ENCODE measurements around the gene FSTL4.

The FSTL4 gene

DNA sequence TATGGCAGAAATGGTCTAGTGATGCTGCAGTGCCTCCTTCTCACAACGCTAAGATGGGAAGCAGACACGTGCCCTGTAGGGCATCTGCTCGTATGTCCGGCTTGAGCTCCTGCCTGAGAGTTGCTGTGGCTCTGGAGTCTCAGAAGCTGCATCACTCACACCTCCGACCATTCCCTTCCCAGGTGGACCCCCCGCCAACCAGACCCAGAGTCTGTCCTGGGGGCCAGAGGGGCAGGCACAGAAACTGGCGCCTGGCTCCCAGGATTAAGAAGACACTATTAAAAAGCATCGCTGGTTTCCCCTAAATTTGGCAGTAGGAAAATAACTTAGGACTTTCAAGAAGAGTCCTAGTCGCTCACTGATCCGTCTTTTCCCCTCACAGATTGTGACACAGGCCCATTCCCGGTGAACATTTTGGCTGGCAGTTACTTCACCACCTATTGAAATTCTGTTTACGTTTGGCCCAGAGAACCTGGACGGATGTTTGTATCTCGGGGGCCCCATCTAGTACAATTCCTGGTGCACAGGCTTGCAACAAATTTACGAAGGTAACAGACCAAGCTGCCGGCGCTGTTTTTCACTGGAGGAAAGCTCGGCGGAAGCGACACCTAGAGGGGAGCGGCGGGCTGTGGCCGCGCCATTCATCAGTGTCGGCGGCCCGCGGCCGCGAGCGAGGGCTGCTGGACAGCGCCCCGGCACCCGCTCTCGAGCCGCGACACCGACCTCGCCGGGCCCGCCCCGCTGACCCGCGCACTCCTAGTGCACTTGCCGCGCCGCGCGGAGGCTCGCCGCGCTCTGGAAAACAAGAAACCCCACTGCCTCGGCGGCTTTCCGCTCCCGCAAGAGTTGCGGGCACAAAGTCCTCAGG lies 1.6 kb downstream of the FSTL4 start:
- DNase-seq = no peak

DNA sequence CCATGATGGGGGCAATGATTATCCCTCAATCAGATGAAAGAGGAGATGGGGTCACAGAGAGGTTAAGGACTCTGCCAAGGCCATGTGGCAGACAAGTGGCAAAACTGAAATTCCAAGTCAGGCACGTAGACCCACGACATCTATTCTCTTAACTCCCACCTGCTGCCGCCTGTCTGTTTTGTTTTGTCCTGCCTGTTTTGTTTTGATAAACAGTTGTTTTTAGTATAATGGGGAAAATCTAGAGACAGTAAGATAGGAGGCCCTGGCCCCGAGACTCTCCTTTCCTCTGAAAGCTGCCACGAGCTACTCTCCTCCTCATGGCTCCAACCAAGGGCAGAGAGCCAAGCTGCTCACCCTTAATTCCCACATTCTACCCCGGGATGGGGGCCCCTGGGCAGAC lies 4.9 kb downstream of the FSTL4 start:
- no peak for DNase-seq

DNA sequence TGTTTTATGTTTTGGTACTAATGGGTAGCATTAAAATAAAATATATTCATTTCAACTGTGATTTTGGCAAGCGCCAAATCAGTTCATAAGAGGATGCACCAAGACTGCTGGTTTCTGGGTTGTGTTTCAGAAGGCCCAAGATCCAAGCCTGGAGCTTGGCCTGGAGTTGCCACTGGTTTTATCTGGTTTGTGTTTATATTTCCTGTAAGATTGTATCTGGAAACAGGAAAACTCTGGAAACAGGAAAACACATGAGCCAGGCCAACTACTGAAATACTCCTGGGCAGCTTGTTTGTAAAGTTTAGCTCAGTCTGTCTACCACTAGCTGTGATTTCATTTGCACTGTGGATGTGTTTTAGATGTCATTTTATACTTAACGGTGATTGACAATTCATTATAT lies 5.5 kb downstream of the FSTL4 start:
- DNase-seq = no peak

DNA sequence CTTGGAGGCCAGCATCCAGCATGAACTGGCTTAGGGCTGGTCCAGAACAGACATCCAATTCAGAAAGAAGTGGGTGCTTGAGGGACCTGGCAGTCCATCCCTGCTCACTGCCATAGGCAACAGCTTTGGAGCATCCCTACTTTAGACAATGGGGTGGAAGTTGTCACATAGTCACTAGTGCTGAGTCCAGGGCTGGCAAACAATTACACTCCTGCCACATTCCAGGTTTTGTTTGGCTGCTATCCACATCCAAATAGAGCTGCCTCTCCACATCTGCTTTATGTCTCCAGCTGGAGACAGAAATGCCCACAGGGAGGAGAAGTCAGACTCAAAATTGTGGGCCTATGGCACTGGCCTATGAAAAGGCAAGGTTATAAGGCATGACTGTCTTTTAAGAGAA lies 7.0 kb downstream of the FSTL4 start:
- no peak for DNase-seq

DNA sequence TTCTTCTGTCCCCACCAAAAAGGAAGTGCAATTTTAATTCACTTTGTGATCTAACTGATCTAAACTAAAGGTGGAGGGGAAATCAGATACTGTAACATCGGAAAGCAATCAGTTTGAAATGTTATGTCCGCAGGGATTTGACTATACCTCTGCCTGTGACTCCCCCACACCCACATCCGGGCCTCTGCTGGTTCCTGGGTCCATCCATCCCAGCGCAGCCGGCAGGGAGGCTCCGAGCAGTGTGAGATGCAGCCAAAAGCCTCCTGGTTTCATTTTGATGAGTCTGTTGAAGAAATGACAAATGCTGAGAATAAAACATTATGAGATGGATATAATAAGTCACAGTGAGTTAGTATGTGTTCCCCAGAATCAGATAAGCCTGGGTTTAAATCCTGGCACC lies 8.6 kb downstream of the FSTL4 start:
- no peak for DNase-seq

DNA sequence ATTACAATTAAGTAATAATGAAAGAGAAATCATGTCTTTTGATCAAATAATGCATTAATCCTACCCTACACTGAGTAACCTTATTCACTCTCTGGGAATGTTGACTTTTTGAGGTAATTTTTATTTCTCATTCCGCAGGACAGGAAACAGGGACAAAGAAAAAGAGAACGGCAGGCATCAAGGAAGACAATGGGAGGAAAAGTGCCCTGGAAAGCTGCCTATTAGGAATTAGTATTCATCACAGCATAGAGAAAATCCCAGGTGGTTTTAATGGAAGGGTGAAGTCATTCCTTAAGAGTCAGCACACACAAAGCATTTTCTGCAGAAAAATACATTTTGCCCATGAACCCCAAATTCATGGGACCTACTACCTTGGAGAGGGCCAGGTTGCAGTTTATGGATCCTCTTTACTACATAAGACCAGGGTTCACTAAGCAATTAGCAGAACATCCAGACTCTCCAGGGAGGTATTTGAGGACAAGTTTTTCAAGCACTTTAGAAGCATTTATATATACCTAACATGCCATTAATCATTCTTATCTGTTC lies 9.4 kb downstream of the FSTL4 start:
- no peak for DNase-seq

DNA sequence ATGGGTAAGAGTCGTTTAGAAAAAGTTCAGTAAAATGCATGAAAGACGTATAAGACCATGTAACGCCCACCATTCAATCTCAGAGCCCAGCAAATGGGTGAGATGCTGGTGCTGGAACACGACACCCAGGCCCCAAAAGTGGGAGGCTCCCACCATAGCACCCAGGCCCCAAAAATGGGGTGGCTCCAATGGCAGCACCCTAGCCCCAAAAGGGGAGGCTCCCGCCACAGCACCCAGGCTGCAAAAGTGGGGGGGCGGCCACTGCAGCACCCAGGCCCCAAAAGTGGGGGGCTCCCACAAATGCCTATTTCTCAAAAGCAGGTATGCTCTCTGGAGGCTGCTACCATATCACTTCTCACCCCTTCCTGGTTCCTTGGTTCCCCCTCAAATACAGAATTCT lies 12.7 kb downstream of the FSTL4 start:
- DNase-seq = no peak

DNA sequence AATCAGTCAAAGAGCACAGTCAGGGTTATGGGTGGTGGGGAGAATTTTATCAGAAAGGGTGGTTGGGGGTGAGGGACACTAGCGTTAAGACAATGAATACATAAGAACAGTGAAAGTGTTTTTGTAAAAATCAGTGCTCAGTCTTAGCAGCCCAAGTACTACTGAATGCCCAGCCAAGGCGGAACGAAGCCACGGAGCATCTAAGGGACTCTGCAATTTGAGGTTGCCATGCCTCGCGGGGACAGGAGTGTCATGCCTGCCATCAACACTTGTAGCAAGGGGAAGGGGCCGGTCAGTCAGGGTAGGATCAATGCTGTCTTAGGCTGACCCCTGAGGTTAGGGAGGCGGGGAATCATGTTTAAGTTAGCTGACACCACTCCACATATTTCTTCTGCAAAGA lies 13.3 kb downstream of the FSTL4 start:
- DNase-seq = no peak

DNA sequence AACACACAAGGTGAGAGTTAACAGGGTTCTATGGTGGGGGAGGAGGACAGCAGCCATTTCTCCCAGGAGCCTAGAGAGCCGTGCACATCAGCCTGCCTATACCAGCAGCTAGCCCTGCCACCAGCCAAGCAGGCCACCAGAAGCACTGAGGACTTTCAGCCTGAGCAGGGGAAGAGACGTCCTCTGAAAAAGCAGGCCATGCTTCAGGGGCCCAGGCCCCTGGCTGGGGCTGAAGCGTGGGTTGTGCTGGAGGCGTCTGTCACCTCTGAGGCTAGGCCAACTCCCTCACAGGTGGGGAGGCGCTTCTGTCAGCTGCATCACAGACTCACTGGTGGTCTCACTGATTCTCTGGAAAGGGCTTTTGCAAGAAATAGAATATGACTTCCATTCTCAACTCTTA lies 16.3 kb downstream of the FSTL4 start:
- DNase-seq = no peak

DNA sequence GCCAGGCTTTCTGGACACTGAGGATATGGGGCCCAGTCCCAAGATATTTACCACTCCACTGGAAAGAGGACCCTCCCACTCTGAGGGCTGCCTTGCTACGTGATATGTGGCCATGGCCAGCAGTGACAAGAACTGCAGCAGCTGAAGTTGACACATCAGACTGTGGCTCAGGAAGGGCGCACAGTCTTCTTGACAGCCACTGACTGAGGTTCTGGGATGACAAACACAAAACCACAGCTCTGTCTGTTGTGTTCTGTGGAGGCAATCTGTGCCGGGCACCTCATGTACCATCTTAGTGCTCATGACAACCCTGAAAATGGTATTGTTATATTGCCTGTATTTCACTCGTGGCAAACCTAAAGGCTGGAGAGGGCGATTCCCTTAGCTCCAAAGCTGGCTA lies 16.9 kb downstream of the FSTL4 start:
- DNase-seq = no peak

DNA sequence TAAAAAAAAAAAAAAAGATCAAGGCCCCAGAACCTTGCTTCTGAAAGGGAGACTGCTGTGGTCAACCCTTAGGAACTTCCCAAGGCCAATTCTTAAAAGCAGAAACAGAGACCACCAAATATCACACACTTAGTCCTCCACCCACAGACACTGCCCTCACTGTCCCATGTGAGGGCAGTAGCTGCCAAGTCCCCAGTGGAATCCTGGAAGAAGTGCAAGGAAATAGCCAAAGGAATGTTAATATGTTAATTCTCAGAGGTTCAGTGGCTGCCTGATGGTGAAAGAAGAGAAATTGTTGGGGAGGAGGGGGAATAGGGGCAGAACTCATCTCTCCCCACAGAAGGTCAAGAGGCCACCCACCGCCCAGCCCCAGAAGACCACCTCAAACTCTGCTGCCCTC lies 23.1 kb downstream of the FSTL4 start:
- no peak for DNase-seq

DNA sequence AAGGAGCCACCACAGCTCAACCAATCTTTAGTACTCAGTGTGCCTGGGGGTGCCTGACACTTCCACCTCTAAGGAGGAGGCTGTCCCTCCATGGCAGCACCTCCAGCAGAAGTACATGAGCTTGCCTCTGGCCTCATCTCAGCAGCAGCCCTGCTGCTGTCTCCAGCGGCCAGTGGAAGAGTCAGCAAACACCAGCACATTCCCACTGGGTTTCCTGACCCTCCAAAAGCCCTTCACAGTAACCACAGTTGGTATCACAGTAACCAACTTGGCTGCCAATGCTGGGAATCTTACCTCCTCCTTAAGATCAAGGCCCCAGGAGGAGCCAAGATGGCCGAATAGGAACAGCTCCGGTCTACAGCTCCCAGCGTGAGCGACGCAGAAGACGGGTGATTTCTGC lies 29.4 kb downstream of the FSTL4 start:
- no peak for DNase-seq

DNA sequence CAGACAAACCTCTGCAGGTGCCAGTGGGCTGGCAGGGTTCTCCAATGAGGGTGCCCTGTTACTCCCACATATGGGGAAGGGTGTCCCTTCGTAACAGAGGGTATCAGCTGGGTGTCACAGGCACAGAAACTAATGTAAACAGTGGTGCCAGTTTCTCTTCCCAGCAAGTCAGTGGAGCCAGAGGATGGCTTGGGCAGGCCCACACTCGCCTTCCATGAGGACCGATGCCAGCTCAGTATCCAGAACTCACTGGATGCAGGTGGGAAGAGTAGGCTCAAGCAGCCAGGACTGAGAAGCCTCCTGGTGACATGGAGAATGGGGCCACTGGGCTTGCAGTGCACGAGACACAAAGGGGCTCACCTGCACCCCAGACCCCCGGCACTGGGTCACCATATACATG lies 30.4 kb downstream of the FSTL4 start:
- DNase-seq = no peak

DNA sequence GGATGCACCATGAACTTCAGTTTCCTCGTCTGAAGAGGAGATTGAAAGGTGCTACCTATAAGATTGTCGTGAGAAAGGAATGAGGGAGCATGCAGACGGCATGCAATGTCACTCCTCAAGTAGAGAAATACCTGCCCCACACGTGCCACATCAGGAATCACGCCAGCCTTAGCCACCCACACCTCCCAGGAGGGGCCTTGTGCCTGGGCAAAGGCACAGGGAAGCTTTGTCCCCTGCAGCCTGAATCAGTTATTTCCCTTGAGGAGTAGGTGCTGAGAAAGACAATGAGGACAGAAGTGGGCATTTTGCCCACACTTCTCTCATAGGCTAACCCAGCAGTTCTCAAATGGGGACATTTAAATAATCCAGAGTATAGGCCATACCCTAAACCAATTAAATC lies 31.0 kb downstream of the FSTL4 start:
- DNase-seq = no peak

DNA sequence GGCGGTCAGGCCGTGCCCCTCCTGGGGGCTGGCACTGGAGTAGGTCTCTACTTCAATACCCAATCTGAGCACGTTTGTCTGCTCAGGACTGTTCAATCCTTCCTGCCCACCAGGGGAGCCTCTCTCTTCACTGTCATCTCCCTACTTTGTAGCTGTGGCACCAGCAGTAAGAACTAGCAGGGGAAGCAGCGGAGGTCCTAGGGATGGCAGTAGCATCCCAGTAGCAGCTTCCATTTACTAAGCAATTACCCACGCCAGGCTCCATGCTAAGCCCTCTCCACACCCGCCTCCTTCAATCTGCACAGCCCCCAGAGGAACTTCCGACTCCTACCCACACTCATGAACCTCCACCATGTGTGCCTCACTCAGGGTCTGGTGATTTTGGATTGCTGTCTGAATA lies 31.7 kb downstream of the FSTL4 start:
- DNase-seq = no peak

DNA sequence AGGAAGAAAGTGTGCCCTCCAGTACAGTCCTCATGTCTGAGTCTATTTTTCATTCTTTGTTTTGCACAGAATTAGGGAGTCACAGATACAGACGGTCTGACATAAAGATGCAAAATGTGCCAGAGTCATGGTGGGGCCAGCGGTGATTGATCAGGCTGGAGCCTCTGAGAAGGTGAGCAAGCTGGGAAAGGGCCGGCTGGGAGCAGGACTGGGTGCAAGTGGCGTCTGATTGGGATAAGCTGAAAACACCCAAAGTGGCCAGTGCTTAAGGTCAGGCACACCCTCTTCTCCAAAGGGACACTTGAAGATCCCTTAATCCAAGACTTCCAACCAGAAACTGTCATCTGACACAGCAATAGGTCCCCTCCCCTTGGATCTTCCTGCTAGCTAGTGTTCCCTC lies 32.6 kb downstream of the FSTL4 start:
- DNase-seq = no peak

DNA sequence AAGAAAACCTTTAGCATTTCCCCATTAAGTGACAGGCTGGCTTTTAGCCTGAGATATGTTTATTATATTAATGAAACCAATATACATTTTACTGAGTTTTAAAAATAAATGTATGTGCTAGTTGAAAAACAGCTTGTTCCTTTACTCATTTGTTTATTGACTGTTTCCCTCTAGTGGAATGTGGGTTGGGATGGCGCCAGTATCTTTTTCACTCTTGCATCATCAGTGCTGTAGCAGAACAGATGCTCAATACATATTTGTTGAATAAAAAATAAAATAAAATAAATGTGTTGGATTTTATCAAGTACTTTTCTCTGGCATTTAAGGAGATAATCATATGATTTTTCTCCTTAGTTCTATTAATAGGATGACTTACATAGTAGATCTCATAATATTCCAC lies 43.0 kb downstream of the FSTL4 start:
- no peak for DNase-seq

DNA sequence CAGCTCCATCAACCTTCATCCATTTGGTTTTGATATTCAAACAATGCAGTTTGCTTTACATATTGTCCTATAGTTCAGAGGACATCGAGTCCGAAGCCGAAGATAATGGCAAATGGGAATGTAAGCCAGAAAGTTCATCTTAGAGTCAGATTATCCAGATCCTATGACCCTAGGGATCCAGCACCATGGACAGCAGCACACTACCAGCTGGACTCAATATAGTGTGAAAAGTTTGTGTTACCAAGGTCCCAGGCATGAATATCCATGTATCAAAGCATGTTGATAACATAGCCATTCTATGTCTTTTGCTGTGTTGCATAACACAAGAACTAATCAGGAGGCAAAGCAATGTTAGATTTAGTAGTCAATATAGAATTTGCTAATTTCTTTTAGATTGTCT lies 46.3 kb downstream of the FSTL4 start:
- no peak for DNase-seq

DNA sequence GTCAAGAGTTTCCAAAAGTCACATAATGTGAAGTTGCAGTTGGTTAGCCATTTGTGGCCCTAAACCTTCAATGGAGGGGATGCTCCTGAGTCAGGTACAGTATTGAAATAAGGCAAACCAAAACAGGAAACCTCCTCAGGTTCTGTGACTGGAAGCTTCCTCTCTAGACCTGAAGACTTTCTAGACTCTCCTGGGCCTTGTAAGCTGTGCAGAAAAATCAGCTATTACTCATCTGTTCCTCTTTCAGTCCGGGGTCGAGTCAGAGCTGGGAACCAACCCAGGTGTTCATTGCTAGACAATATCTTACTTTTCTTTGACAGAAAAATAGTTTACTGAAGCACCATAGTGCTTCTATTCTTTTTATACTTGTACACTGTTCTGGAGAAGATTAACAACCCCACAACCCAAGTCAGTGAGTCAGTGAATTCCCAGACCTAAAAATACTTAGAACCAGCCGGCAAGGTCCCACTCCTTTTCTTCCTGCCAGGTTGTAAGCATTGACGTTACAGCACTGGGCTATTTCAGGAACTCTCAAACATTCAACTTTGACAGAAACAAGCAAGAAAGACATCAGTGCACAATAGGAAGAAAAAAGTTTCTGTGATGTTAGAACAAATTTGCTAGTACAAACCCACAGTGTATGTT lies 47.3 kb downstream of the FSTL4 start:
- DNase-seq = no peak

DNA sequence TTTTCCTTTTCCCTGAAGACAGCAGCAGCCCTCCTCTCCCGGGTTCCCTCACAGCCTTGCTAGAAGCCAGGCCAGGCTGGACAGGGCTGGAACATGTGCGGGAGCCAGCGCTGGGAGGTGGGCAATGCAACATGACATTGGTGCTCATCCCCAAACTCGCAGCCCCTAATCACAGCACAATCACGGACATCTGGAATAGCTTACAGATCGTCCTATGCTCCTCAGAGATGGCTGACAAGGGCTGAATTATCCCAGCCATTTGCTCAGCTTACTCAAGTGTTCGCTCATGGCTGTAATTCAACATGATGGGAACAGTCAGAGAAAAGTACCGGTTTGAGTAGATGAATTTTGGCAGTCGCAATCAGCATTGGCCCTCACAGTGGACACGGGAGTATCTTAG lies 49.8 kb downstream of the FSTL4 start:
- no peak for DNase-seq

DNA sequence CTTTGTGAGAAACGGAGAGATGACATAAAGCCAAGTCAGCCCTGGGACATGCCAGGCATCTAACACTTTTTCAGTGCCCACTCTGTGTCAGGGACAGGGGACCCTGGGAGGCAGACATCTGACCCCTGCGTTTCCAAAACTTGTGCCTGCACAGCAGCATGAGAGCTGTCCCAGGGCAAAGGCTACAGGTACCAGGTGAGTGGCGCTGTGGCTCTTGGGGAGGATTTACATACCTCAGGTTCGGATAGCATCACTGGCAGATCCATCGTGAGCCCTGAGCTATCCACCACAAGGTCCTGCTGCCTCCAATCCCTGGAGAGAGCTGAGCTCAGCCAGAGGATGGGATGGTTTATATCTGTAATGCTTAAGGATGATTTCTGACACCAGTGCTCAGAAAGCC lies 52.4 kb downstream of the FSTL4 start:
- DNase-seq = no peak

DNA sequence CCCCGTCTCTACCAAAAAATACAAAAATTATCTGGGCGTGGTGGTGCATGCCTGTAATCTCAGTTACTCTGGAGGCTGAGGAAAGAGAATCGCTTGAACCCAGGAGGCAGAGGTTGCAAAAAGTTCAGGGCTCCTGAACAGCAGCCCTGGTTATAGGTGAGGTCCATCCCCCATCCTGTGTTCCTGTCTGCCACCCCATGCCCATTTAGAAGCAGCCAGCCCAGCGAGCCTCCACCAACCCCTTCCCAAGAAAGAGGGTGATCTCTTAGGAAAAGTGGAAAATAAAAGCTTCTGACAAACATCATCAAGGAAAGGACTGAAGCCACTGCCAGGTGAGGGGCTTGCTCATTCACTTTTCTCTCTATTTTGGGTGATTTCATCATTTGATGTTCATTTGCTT lies 55.8 kb downstream of the FSTL4 start:
- DNase-seq = no peak

DNA sequence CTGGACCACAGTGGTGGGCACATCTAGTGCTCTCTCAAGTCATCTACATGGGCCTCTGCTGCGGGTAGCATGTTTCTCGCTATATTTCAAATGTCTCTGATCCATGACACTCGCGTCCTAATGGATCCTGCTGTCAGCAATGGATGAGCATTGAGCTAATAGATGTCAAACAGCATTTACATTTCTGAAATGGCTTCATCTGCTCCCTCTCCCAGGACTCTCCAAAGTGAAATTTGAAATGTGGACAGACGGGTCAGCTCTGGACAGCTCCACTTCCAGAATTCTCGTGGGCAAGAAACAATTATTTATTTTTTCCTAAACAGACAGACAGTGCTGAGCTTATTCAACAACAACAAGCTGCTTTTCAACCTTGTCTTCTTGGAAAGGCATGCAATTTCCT lies 58.1 kb downstream of the FSTL4 start:
- DNase-seq = no peak

DNA sequence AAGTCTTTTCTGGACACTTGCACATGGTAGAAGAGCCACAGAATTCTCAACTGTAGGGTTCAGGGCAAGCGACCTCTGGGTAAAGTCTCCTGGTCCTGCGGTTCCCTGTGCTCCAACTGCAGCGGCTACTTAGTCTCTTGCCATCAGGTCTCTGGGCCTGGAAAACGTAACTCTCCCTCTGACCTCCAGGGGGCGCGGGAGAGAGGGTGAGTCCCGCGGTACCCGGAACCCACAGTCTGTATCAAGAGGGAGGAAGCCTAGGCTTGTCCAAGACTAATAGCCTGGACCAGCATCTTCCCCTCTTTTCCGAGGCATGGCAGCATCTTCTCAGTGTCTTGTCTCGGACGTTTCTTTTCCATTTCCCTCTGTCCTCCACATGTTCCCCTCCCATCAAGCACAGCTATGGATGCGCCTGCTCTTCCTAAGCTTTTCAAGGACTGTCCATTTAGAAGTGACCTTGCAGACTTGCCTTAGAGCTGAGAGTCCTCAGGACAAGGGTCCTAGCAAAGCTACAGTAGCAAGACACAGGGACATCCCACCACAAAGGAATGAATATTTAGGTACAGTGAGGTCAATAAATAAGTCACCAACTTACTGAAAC lies 59.3 kb downstream of the FSTL4 start:
- peak in 3 of 4 experiments; percentile 11 to 35 (median 35) for DNase-seq

Measured in activated CD4-positive, CD25-positive, alpha-beta regulatory T cell (primary cell).